AG09309 (cell line): ENCODE measurements around the gene SLC6A17.
A peak's percentile ranks its signal among the peaks of the same experiment; 100 is the strongest.

Experiments used
- DNase-seq: peaks from one replicate; pipeline ENCODE4 v3.0.0-alpha.2; 2010; ENCODE audit warnings: low read depth
- H3K4me3 ChIP-seq: 2 replicates; pipeline ENCODE4 v1.5.1; 2011; ENCODE audit warnings: mild to moderate bottlenecking, low read depth, low read length, moderate library complexity; ENCODE audit not compliant: control insufficient read depth
- TF ChIP-seq, protein P1 (sequence below): IDR thresholded peaks from 2 replicates; pipeline ENCODE4 v1.5.1; 2011; ENCODE audit warnings: mild to moderate bottlenecking, low read depth, low read length, inconsistent platforms; ENCODE audit not compliant: insufficient read depth, control insufficient read depth; ENCODE audit errors: missing control alignments

Gene SLC6A17

DNA sequence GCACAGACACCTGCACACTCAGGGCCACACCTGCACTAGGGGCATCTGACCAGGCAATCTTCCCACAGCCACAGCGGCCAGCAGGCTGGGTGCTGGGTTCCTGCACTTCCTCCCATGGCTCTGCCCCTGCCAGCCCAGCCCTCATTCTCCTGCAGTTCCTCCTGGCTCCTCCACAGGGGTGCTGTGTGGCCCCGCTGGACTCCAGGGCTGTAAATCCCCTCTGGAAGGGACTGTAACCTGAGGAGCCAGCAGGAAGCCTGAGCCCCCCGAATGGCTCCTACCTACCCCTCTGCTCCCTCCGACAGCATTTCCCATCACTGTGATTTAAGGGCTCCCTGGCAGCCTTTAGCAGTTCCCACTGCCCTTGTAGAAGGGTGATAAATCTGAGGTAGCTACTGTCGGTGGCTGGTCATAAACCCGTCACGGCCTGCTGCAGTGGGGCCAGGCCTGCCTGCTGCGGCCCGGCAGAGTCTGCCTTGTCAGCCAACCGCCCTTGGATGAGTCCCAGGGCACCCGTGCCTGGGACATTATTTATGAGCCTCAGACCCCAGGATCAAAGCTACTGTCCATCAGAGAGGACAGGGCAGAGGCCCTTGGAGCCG lies 29.2 kb upstream of the SLC6A17 start:
- H3K4me3 ChIP-seq, result no peak overlapping the region
- TF ChIP-seq, protein P1, sequence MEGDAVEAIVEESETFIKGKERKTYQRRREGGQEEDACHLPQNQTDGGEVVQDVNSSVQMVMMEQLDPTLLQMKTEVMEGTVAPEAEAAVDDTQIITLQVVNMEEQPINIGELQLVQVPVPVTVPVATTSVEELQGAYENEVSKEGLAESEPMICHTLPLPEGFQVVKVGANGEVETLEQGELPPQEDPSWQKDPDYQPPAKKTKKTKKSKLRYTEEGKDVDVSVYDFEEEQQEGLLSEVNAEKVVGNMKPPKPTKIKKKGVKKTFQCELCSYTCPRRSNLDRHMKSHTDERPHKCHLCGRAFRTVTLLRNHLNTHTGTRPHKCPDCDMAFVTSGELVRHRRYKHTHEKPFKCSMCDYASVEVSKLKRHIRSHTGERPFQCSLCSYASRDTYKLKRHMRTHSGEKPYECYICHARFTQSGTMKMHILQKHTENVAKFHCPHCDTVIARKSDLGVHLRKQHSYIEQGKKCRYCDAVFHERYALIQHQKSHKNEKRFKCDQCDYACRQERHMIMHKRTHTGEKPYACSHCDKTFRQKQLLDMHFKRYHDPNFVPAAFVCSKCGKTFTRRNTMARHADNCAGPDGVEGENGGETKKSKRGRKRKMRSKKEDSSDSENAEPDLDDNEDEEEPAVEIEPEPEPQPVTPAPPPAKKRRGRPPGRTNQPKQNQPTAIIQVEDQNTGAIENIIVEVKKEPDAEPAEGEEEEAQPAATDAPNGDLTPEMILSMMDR, result no peak
- no peak for DNase-seq

DNA sequence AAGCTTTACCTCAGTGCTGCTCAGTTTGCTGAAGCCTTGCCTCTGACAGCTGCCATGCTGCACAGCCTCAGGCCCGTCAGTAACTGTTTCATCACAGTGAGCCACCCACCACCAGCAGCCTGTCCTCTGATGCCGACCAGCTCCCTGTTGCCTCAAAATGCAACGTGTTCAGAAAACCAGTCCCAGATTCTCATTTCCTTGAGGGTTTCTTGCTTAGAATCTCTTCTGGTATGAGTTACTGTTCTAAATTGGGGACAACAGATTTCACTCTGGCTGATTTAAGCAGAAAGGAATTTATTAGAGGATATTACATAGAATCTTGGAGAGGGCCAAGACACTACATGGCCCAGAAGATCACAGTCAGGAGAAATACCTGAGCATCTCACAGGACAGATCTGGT lies 27.1 kb upstream of the SLC6A17 start:
- TF ChIP-seq, protein P1, result no peak
- H3K4me3 ChIP-seq, result no peak overlapping the region
- peak; percentile 62 for DNase-seq

DNA sequence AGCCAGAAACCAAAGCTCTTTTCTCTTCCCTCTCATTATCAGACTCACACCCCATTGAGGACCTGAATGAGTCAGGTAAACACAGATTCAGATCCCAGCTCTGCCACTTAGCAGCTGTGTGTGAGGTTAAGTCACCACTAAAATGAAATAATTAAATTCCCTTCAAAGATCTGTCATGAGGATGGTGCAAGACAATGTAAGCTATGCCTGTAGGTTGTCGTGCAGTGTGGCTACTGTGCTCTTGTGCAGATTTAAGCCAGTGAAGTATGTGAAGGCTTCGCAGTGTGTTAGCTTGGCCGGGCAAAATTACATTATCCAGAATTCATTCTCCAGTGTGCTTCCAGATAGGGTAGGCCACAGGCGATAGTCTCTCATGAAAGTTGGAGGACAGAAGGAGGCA lies 24.5 kb upstream of the SLC6A17 start:
- no peak for DNase-seq
- H3K4me3 ChIP-seq, result no peak overlapping the region
- TF ChIP-seq, protein P1, result no peak

DNA sequence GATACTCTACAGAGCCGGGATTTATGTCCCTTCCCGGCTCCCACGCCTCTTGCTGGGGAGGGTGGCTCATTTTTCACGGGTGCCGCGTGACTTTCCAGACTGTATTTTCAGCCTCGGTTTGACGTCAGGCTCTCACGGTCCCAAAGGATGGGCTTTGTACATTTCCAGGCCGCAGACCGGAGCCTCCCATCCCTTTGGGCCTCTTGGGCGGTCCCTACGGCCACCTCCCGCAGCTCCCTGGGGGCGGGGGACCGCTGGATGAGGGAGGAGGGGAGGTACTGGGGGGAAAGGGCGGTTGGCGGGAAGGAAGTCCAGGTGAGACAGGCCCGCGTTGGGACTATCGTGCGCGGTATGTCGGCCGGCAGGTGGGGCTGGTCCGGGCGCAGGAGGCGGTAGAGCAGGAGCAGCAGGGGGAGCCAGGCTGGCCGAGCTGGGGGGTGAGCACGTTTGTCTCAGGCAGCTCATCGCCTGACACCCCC lies 20.1 kb upstream of the SLC6A17 start:
- TF ChIP-seq, protein P1, result peak; percentile 29
- no peak for DNase-seq
- no peak overlapping the region for H3K4me3 ChIP-seq

DNA sequence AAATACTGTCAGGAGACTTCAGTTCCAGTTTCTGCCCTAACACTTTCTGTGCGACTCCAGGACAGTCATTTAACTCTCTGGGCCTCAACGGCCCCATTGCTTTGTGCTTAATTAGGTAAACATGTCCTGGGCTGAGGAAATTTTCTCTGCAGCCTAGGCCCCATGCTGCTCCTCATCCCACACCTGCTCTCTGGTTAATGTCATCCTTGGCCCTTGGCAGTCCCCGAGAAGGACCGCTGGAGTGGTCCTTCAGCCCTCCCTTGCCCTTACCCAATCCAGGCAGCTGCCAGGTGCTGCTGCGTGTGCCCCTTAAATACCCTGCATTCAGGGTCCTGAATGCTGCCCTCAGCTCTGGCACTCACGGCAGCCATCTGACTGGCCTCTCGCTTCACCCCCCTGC lies 19.3 kb upstream of the SLC6A17 start:
- H3K4me3 ChIP-seq, result no peak overlapping the region
- DNase-seq, result no peak
- TF ChIP-seq, protein P1, result no peak

DNA sequence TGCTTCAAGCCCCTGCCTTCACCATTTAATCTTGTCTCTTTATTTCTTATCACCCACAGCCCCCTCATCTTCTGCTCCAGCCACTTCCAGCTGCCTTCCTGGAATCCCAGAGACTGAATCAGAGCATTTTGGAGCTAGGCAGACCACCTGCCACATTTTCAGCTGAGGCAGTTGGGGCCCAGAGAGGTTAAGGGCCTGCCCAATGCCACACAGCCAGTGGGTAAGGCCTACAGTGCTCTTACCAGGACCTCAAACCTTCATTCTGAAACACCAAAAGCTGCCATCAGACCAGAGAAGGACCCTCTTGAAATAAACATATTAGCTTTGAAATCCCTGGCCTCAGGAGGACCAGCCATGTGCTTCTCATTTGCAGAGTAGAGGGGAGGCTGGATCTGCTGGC lies 17.6 kb upstream of the SLC6A17 start:
- TF ChIP-seq, protein P1, result no peak
- no peak for DNase-seq
- no peak overlapping the region for H3K4me3 ChIP-seq
